HFF-Myc (cell line): ENCODE measurements around the gene SMIM5.

Experiments used
- DNase-seq: peaks from one replicate; pipeline ENCODE4 v3.0.0-alpha.2; 2011; ENCODE audit warnings: low read depth; ENCODE audit errors: extremely low read depth
- H3K4me3 ChIP-seq: replicated peaks from 2 replicates; pipeline ENCODE4 v1.5.1; 2011; ENCODE audit warnings: low read depth, mild to moderate bottlenecking, control low read depth, low read length
- CTCF ChIP-seq: IDR thresholded peaks from 2 replicates; pipeline ENCODE4 v1.5.1; 2012; ENCODE audit warnings: mild to moderate bottlenecking, low read depth, low read length, control low read depth; ENCODE audit errors: missing control alignments

The SMIM5 gene

GRCh38 chr17:75614006-75614405, 19.2 kb upstream of the SMIM5 start:
- DNase-seq: no peak
- no peak overlapping the region for H3K4me3 ChIP-seq
- no peak for TF ChIP-seq CTCF

- no peak for TF ChIP-seq CTCF
- H3K4me3 ChIP-seq: no peak overlapping the region
- DNase-seq: no peak
Measured at GRCh38 chr17:75614556-75615270, 18.5 kb upstream of the SMIM5 start.

- TF ChIP-seq CTCF: no peak
- no peak for DNase-seq
- H3K4me3 ChIP-seq: no peak overlapping the region
Measured at GRCh38 chr17:75615301-75615700, 17.9 kb upstream of the SMIM5 start.

- no peak for TF ChIP-seq CTCF
- H3K4me3 ChIP-seq: no peak overlapping the region
Measured at GRCh38 chr17:75616521-75617122, 16.6 kb upstream of the SMIM5 start.

GRCh38 chr17:75617218-75617617, 16.0 kb upstream of the SMIM5 start:
- no peak for DNase-seq
- no peak for TF ChIP-seq CTCF
- H3K4me3 ChIP-seq: no peak overlapping the region

More at GRCh38 chr17:75616521-75617122, 16.6 kb upstream of the SMIM5 start:
- DNase-seq: no peak

GRCh38 chr17:75617675-75618074, 15.6 kb upstream of the SMIM5 start:
- no peak for TF ChIP-seq CTCF
- no peak overlapping the region for H3K4me3 ChIP-seq
- no peak for DNase-seq
